D721Med (cell line): Measurements from ENCODE around the gene IL1RAP.

Source experiments
- DNase-seq: peaks from one replicate; pipeline ENCODE4 v3.0.0; 2011; ENCODE audit warnings: low spot score; ENCODE audit not compliant: insufficient read length
- FAIRE-seq: peaks from 2 replicates; lab custom pipeline; 2011; peaks lifted over from hg19 to GRCh38; lab: Jason Lieb, UNC
- TF ChIP-seq, protein P1 (sequence below): IDR thresholded peaks from 2 replicates; pipeline ENCODE4 v1.5.1; 2012; ENCODE audit warnings: mild to moderate bottlenecking, control low read depth; ENCODE audit not compliant: insufficient read depth; ENCODE audit errors: missing control alignments

IL1RAP gene

DNA sequence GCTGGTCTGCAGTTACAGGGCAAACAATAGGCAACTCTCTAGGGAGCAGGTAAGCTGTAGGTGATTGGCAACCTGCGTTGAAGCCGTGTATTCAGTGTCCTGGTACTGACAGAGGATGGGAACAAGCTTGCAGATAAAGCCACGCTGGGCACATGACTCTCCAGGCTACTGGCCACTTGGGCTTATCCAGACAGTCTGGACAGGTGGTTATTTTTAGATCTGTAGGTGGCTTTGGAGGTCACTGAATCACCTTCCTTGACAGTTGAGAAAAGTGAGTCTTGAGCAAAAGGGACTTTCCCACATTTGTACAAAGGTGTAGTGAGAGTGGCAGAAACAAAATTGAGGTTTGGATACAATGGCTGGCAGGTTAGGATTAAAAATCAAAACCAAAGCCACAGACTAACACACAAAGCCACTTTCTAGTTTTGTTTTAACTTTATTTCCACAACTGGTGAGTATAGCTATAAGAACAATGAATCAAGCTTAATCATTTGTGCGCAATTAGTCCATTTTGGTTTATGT lies 22.3 kb upstream of the IL1RAP start:
- TF ChIP-seq, protein P1, sequence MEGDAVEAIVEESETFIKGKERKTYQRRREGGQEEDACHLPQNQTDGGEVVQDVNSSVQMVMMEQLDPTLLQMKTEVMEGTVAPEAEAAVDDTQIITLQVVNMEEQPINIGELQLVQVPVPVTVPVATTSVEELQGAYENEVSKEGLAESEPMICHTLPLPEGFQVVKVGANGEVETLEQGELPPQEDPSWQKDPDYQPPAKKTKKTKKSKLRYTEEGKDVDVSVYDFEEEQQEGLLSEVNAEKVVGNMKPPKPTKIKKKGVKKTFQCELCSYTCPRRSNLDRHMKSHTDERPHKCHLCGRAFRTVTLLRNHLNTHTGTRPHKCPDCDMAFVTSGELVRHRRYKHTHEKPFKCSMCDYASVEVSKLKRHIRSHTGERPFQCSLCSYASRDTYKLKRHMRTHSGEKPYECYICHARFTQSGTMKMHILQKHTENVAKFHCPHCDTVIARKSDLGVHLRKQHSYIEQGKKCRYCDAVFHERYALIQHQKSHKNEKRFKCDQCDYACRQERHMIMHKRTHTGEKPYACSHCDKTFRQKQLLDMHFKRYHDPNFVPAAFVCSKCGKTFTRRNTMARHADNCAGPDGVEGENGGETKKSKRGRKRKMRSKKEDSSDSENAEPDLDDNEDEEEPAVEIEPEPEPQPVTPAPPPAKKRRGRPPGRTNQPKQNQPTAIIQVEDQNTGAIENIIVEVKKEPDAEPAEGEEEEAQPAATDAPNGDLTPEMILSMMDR, result no peak
- DNase-seq (no peak), FAIRE-seq (no peak)

DNA sequence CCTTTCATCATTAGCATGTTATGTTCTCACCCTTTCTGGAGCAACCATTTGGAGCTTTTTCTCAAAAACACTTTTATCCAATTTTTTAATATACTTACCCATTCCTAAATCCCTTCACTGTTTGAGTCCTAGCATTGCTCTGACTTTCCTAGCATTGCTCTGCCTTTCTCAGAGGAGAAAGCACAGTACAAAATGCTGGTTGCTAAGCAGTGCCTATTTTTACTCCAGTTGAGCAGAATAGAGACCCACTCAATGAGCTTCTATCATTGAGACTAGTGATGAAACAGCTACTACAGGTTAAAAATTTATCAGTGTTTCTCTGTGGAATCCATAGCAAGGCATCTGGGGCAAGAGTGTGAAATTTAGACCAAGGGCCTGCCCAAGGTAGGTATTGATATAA lies 21.8 kb upstream of the IL1RAP start:
- TF ChIP-seq, protein P1, result no peak
- FAIRE-seq, result no peak
- DNase-seq, result no peak

DNA sequence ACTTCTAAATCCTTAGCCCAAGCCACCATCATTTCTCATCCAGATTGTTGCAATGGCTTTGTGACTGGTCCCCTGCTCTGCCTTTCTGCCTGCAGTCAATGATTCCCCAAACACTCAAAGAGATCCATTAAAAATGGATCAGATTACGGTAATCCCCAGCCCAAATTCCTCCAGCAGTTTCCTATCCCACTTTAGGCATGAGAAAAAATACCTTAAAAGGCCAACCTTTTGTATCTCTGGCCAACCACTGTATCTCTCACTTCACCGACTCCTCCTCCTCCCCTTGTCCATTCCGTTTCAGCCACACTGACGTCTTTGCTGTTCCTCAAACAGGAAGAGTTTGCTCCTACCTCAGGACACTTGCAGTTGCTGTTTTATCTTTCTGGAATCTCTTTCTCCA lies 20.9 kb upstream of the IL1RAP start:
- TF ChIP-seq, protein P1, result no peak
- no peak for FAIRE-seq
- no peak for DNase-seq

DNA sequence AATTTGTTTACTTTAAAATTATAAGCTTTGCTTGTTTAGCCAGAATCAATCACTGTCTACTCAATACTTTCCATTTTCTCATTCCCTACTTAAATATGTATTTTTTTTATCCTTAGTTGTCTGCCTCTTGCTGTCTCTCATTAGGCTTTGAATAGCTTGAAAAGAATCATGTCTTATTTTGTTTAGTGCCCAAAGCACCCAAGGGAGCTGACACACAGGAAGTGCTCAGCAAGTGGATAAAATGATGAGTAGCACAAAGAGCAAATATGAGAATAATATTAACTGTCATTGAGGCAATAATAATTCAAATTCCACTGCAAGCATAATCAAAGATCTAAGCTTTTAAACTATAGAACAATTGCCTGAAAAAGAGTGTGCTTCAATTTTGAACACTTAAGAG lies 19.0 kb upstream of the IL1RAP start:
- no peak for FAIRE-seq
- no peak for DNase-seq
- TF ChIP-seq, protein P1, result no peak

DNA sequence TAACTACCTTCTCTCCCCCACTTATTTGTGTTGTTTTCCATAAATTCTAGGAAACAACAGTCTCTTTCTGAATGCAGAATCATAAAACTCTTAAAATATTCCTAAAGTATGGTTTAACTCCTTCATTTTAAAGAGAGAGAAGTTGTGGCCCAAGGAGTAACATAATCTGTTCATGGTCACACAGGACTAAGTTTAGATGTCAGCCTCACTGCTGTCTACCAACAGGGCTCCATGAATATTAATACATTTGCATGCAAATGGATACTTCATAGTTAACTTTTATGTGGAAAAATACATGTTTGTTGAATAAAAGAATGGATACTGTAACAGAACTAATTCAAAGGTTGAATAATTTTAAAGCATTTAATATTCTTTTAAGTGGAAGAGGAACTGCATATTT lies 18.5 kb upstream of the IL1RAP start:
- TF ChIP-seq, protein P1, result no peak
- FAIRE-seq (no peak), DNase-seq (no peak)

DNA sequence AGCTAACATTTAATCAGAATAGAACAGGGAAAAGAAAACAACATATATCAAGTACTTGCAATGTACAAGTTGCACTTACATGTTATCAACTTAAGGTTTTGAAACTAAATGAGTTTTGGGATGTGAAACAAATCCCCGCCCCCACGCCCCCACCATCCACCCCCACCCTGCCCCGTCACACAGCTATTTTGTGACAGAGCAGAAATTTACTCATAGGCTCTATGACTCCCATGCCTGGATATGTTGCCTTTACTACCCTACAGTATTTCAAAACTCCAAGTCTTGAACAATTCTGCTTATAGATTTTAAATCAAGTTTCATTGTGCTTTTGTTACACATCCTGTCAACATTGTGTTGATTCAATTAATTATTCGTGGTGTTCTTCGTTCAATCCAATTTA lies 18.1 kb upstream of the IL1RAP start:
- DNase-seq (no peak), FAIRE-seq (no peak)
- TF ChIP-seq, protein P1, result no peak

DNA sequence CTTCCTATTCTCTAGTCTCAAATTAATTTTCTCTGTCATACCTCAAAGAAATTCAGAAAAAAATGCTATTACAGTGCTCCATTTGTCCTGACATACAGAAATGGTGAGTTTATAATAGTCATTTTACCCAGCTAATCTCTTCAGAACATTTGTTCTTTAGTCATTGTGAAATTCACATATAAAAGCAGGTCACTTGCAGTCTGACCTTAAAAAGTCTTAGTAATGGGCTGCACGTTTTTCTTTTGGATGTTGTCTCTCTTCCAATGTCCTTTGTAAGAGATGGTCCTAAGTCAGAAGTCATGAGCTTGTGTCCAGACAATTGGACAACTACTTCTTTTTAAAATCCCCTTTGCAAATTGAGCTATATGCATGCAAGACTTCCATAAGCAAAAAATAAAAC lies 17.0 kb upstream of the IL1RAP start:
- no peak for FAIRE-seq
- TF ChIP-seq, protein P1, result no peak
- DNase-seq, result no peak
